HuH-7.5 (cell line): ENCODE data around the gene SEZ6.

Experiments used
- DNase-seq: peaks from one replicate; pipeline ENCODE4 v3.0.0; 2011; ENCODE audit warnings: low spot score

SEZ6 gene

GRCh38 chr17:28974451-28974850 is 31.4 kb downstream of the SEZ6 start:
- DNase-seq = no peak

GRCh38 chr17:28973425-28973824 is 32.4 kb downstream of the SEZ6 start:
- no peak for DNase-seq

GRCh38 chr17:28972437-28972836 is 33.4 kb downstream of the SEZ6 start:
- no peak for DNase-seq

GRCh38 chr17:28970879-28971278 is 35.0 kb downstream of the SEZ6 start:
- no peak for DNase-seq

GRCh38 chr17:28969706-28970393 is 36.0 kb downstream of the SEZ6 start:
- DNase-seq = no peak

- no peak for DNase-seq
These were observed 36.9 kb downstream of the SEZ6 start for GRCh38 chr17:28968914-28969295.

- no peak for DNase-seq
These were observed 37.5 kb downstream of the SEZ6 start for GRCh38 chr17:28968231-28968913.

GRCh38 chr17:28967221-28968135 is 38.4 kb downstream of the SEZ6 start:
- DNase-seq = no peak

GRCh38 chr17:28963841-28964240 is 42.0 kb downstream of the SEZ6 start:
- peak; percentile 3 for DNase-seq

GRCh38 chr17:28963055-28963611 is 42.7 kb downstream of the SEZ6 start:
- no peak for DNase-seq

- DNase-seq = peak; percentile 4
These were observed 44.4 kb downstream of the SEZ6 start for GRCh38 chr17:28961391-28961790.

- no peak for DNase-seq
These were observed 45.4 kb downstream of the SEZ6 start for GRCh38 chr17:28960256-28961061.

- DNase-seq = peak; percentile 2
These were observed 46.4 kb downstream of the SEZ6 start for GRCh38 chr17:28959471-28959871.

- peak; percentile 3 for DNase-seq
These were observed 46.9 kb downstream of the SEZ6 start for GRCh38 chr17:28958820-28959455.

GRCh38 chr17:28957992-28958355 is 47.9 kb downstream of the SEZ6 start:
- peak; percentile 2 for DNase-seq

GRCh38 chr17:28957277-28957991 is 48.4 kb downstream of the SEZ6 start:
- no peak for DNase-seq

- DNase-seq = no peak
These were observed 49.0 kb downstream of the SEZ6 start for GRCh38 chr17:28956861-28957260.

GRCh38 chr17:28956112-28956511 is 49.7 kb downstream of the SEZ6 start:
- DNase-seq = no peak

GRCh38 chr17:28955408-28955807 is 50.4 kb downstream of the SEZ6 start:
- no peak for DNase-seq

GRCh38 chr17:28954886-28955285 is 50.9 kb downstream of the SEZ6 start:
- DNase-seq = no peak
